GM12872 (cell line): ENCODE results near the gene MARCHF9.

Source experiments
- CTCF ChIP-seq: IDR thresholded peaks from 3 replicates; pipeline ENCODE4 v1.5.1; 2011; ENCODE audit warnings: low read depth, mild to moderate bottlenecking, low read length, moderate library complexity; ENCODE audit not compliant: insufficient read depth

The MARCHF9 gene

GRCh38 chr12:57751788-57752667, 2.9 kb upstream of the MARCHF9 start, which contains the start of gene CDK4:
TSS of gene CDK4 (minus strand) at chr12:57752310. CDS start at chr12:57751717, 593 bp downstream.
- no peak for TF ChIP-seq CTCF

DNA sequence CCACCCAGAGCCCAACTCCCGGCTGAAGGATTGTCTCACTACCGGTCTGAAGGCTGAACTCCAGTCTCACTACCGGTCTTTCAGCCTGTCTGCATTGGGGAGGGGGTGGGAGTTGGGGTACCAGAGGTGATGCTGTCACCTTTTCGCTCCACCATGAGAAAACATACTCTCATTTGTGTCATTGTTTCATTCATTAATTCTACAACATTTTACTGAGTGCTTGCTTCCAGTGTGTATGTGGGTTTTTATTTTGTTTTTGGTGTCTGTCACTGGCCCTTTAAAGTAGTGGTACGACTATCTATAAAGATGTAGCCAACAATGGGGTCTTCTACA, 2.3 kb upstream of the MARCHF9 start:
- no peak for TF ChIP-seq CTCF

DNA sequence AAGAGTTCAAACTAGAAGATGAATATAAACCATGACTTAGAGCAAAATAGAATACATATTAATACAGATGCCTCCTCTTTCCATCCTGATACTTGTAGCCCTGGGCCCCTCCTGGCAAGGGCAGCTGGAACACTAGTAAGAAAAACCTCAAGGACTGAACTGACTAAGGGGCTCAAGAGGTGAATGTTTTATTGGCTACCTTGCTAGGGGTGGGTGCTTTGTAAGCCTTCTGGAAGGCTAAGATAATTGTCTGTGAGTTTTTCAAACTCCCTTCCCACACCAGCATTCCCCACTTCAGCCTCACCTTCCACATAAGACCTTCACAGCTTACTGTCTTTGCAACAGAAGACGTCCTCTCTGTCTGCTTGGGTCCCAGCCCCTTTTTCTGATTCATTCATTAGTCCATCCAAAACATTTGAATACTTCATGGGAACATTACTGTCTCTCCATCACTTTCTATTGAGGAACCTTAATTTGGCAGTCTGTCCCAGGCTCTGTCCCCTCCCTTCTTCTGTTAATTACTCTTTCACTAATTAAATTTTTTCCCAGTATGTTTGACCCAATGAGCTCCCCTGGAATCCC, 1.1 kb upstream of the MARCHF9 start:
- TF ChIP-seq CTCF = no peak

DNA sequence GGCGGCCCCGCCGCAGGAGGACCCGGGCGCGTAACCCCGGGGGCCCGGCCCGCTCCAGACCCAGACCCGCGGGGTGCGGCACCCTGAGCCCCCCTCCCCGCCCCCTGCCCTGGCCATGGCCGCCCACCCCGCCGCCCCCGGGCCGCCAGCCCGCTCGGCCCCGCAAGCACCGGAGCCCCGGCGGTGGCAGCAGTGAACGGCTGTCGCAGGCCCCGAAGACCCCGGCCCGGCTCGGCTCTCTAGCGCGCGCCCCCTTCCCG, 221 bp downstream of the MARCHF9 start:
- TF ChIP-seq CTCF = no peak

- no peak for TF ChIP-seq CTCF
Observed at GRCh38 chr12:57755454-57756372, 810 bp downstream of the MARCHF9 start.

GRCh38 chr12:57756406-57757341, 1.8 kb downstream of the MARCHF9 start:
- peak; percentile 94 for TF ChIP-seq CTCF
